Stimulated activated CD4-positive, alpha-beta T cell treated with anti-CD3 and anti-CD28 coated beads, Interleukin-15, amount 100 ng/mL, for 48 hours (primary cell): Measurements from ENCODE around the gene WWOX.

Experiments used
- DNase-seq, 2 donors: peaks; one replicate each; pipeline ENCODE4 v3.0.0-alpha.2; 2020; ENCODE audit warnings: low read depth in 2 of 2

Gene WWOX

GRCh38 chr16:78528265-78528664 is 428.8 kb downstream of the WWOX start:
- DNase-seq = no peak

GRCh38 chr16:78529881-78530280 is 430.4 kb downstream of the WWOX start:
- no peak for DNase-seq

GRCh38 chr16:78530283-78530682 is 430.8 kb downstream of the WWOX start:
- no peak for DNase-seq

GRCh38 chr16:78535098-78535497 is 435.6 kb downstream of the WWOX start:
- no peak for DNase-seq

GRCh38 chr16:78537511-78537910 is 438.1 kb downstream of the WWOX start:
- no peak for DNase-seq

GRCh38 chr16:78538292-78538691 is 438.8 kb downstream of the WWOX start:
- DNase-seq = no peak

- DNase-seq = no peak
Observed at GRCh38 chr16:78538919-78539318, 439.5 kb downstream of the WWOX start.

GRCh38 chr16:78542419-78542818 is 443.0 kb downstream of the WWOX start:
- DNase-seq = no peak

GRCh38 chr16:78543023-78543422 is 443.6 kb downstream of the WWOX start:
- no peak for DNase-seq

GRCh38 chr16:78549366-78549765 is 449.9 kb downstream of the WWOX start:
- DNase-seq = no peak

GRCh38 chr16:78551487-78552085 is 452.1 kb downstream of the WWOX start:
- DNase-seq = no peak

GRCh38 chr16:78552106-78552675 is 452.7 kb downstream of the WWOX start:
- no peak for DNase-seq

- DNase-seq = no peak
Observed at GRCh38 chr16:78552716-78553115, 453.3 kb downstream of the WWOX start.

- no peak for DNase-seq
Observed at GRCh38 chr16:78553268-78554039, 454.0 kb downstream of the WWOX start.

GRCh38 chr16:78556421-78556820 is 457.0 kb downstream of the WWOX start:
- DNase-seq = no peak

GRCh38 chr16:78560997-78561396 is 461.5 kb downstream of the WWOX start:
- DNase-seq = no peak

- DNase-seq = no peak
Observed at GRCh38 chr16:78562111-78562510, 462.7 kb downstream of the WWOX start.

GRCh38 chr16:78562650-78563049 is 463.2 kb downstream of the WWOX start:
- DNase-seq = no peak

- DNase-seq = no peak
Observed at GRCh38 chr16:78563905-78564304, 464.5 kb downstream of the WWOX start.

- no peak for DNase-seq
Observed at GRCh38 chr16:78566397-78567073, 467.1 kb downstream of the WWOX start.

GRCh38 chr16:78570399-78571141 is 471.1 kb downstream of the WWOX start:
- DNase-seq = no peak

GRCh38 chr16:78571434-78571833 is 472.0 kb downstream of the WWOX start:
- DNase-seq = no peak
